NB4 (cell line): Measurements from ENCODE around the gene CNGB1.

ENCODE experiments used
- CTCF ChIP-seq: IDR thresholded peaks from one replicate; pipeline ENCODE4 v1.5.1; 2012; ENCODE audit warnings: low read depth, low read length
- MAX ChIP-seq: IDR thresholded peaks from 2 replicates; pipeline ENCODE4 v1.6.1; 2011; ENCODE audit warnings: low read depth, low read length
- POLR2A ChIP-seq: IDR thresholded peaks from 2 replicates; pipeline ENCODE4 v1.6.1; 2011; ENCODE audit warnings: mild to moderate bottlenecking; ENCODE audit not compliant: insufficient read length; ENCODE audit errors: extremely low read depth

GRCh38 chr16:57915811-57916488 is 55.0 kb downstream of the CNGB1 start:
- TF ChIP-seq POLR2A (no peak), CTCF (no peak), MAX (no peak)
